GM18499 (cell line): ENCODE results near the gene ARSI.

Experiments
- ATAC-seq: cut with Tn5 transposase; IDR thresholded peaks from one replicate; pipeline ENCODE4 v1.9.1; 2021; ENCODE audit warnings: moderate number of reproducible peaks; ENCODE audit not compliant: insufficient read depth, unreplicated experiment

ARSI gene

GRCh38 chr5:150328515-150328914, 25.8 kb upstream of the ARSI start:
- ATAC-seq = no peak

- no peak for ATAC-seq
These were observed 24.4 kb upstream of the ARSI start for GRCh38 chr5:150327139-150327538.

GRCh38 chr5:150326707-150327106, 24.0 kb upstream of the ARSI start:
- no peak for ATAC-seq

GRCh38 chr5:150325426-150325825, 22.7 kb upstream of the ARSI start:
- ATAC-seq = no peak

- no peak for ATAC-seq
These were observed 21.1 kb upstream of the ARSI start for GRCh38 chr5:150323819-150324218.

- no peak for ATAC-seq
These were observed 20.4 kb upstream of the ARSI start for GRCh38 chr5:150323092-150323491.

GRCh38 chr5:150322202-150322601, 19.5 kb upstream of the ARSI start:
- ATAC-seq = no peak

- ATAC-seq = no peak
These were observed 19.1 kb upstream of the ARSI start for GRCh38 chr5:150321784-150322183.

GRCh38 chr5:150321211-150321610, 18.5 kb upstream of the ARSI start:
- no peak for ATAC-seq

- no peak for ATAC-seq
These were observed 17.4 kb upstream of the ARSI start for GRCh38 chr5:150320044-150320613.

GRCh38 chr5:150319484-150319790, 16.7 kb upstream of the ARSI start:
- ATAC-seq = no peak

- ATAC-seq = no peak
These were observed 16.1 kb upstream of the ARSI start for GRCh38 chr5:150318613-150319483.

GRCh38 chr5:150317048-150318003, 14.6 kb upstream of the ARSI start:
- ATAC-seq = no peak

- ATAC-seq = no peak
These were observed 13.6 kb upstream of the ARSI start for GRCh38 chr5:150316320-150316719.

GRCh38 chr5:150315245-150315644, 12.5 kb upstream of the ARSI start:
- ATAC-seq = no peak

- ATAC-seq = no peak
These were observed 11.4 kb upstream of the ARSI start for GRCh38 chr5:150313921-150314716.

- no peak for ATAC-seq
These were observed 10.8 kb upstream of the ARSI start for GRCh38 chr5:150313501-150313900.

GRCh38 chr5:150312518-150312917, 9.8 kb upstream of the ARSI start:
- ATAC-seq = no peak

GRCh38 chr5:150311015-150311692, 8.4 kb upstream of the ARSI start:
- no peak for ATAC-seq

GRCh38 chr5:150310246-150310645, 7.5 kb upstream of the ARSI start:
- no peak for ATAC-seq
